Activated CD8-positive, alpha-beta memory T cell treated with anti-CD3 and anti-CD28 coated beads for 1 hour (primary cell): ENCODE measurements around the gene POLL.
"Not testable (repeated sequence)": the region's sequence is repeated elsewhere in the genome, so short reads cannot be mapped to it uniquely, and the experiment has no call there.

Experiments
- DNase-seq, 2 donors: peaks; one replicate each; pipeline ENCODE4 v3.0.0-alpha.2; 2020; ENCODE audit warnings: low read depth in 1 of 2; ENCODE audit errors: extremely low read depth in 1 of 2

The POLL gene

DNA sequence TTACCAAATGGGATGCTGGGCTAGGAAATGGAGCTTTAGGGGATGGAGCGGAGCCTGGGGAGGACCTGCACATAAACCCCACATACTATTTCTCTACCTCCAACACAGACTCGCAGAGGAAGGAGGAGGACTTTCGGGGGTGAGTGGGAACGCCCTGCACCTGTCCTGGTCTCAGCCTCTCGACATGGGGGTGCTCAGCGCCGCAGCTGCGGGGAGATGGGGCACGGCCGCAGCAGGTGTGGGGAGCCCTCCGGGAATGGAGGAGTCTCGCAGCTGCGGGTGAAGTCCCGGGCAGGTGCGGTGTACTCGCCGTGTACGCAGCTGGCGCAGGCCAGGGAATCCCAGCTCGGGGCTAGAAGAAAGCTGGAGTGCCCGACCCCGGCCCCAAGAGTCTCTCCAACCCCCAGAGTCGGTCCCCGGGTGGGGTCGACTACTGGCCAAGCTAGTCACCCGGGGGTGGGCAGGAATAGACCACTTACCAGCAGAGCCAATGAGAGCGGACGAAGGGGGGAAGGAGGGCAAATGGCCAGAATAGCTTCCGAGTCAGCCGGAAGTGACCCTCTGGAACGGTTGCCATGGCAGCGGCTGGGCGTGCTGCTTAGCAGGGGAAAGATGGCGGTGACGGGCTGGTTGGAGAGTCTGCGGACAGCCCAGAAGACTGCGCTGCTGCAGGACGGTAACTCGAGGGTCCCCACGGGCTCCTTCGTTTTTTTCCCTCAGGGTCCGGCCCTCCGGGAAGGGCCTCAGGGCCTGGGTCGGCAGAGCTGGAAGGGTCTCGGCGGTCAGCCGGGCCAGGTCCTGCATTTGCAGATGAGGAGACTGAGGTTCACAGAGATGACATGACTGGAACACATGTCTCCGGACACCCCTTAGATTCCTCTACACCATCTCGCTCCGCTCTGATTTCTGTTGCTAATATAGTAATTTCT is at the start of gene POLL, which contains the start of gene DPCD:
TSS of gene POLL (minus strand) at position 533 of the 929 bp plus-strand sequence. CDS start 897 bp downstream, outside the sequence.
TSS of gene DPCD (plus strand) at position 597 of the 929 bp plus-strand sequence. CDS start at position 613, 16 bp downstream.
- DNase-seq: peak; percentile 84 to 85

DNA sequence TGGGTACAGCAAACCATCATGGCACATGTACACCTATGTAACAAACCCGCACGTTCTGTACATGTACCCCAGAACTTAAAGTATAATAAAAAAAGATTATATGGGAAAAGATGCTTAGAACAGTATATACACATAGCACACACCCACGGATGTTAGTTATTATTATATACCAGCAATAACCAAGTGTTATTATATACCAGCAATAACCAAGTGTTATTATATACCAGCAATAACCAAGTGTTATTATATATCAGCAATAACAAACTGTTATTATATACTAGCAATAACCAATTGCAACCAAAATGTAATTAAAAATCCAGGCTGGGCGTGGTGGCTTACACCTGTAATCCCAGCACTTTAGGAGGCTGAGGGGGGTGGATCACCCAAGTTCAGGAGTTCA is 45.5 kb upstream of the POLL start:
- not testable (repeated sequence) for DNase-seq

DNA sequence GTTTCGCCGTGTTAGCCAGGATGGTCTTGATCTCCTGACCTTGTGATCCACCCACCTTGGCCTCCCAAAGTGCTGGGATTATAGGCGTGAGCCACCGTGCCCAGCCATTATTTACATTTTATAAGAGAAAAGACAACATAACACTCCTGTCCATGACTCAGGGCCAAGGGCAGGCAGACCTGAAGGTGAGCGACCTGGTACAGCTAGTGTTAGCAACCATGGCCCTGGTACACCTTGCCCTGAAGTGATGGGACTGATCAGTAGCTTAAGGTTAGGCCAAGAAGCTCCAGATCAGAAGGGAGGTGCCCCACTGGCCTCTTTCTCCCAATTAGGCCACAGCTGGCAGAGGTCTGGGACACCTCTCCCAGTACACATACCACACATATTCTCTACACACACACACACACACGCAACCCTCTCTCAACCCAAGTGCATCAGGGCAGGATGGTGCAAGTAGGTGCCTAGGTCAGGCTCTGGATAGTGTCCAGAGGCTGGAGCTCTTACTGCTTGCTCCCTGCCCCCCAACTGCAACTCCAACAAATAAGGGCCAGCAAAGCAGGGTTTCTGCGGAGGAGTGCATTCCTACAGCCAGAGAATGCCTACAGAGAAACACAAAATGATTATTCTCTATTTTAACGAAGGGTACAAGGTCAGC is 43.9 kb upstream of the POLL start:
- no peak for DNase-seq

DNA sequence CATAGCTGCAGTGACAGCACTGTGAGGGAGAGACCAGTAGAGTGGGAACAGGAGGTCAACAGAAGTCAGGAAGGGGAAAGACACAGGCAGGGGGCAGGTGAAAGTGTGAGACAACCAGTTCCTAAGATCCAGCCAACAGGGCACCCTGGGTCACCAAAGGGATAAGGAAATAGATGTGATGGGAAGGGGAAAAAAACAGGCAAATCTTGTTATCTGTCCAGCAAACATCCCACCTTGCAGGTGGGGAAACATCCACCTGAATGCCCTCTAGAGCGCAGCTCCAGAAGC is 42.5 kb upstream of the POLL start:
- DNase-seq: no peak

DNA sequence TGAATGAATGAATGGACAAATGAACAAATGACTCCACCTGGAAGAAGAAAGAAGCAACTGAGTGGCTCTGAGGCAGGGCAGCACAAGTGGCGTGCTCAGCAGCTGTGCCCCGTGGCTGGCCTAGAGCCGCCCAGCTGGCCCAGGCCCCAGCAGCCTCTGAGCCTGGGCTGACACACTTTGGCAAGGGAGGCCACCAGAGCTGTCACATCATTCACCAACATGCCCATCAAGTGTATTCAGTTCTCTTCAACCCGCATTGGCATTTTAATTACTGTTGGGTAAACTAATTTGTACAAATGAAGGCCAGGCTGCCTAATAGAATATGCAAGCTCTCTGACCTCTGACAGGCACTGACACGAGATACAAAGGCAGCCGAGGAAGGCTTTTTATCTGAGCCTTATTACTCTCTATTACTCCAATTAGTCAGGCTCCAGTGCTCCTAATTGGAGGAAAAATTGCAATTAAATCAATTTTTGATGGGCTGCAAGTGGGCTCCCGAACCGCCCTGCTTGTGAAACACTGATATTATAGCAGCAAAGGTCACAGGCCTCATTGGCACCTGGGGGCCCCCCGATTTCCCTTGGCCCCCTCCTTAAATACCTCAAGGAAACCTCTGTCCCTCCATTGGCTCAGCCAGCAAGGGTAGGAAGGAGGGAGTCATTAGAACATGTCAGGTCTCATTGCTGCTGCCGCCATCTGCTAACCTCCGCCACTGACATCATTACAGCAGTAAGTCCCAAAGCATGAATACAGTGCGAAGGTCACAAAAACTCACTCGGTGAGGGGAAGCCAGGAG is 42.0 kb upstream of the POLL start:
- no peak for DNase-seq

DNA sequence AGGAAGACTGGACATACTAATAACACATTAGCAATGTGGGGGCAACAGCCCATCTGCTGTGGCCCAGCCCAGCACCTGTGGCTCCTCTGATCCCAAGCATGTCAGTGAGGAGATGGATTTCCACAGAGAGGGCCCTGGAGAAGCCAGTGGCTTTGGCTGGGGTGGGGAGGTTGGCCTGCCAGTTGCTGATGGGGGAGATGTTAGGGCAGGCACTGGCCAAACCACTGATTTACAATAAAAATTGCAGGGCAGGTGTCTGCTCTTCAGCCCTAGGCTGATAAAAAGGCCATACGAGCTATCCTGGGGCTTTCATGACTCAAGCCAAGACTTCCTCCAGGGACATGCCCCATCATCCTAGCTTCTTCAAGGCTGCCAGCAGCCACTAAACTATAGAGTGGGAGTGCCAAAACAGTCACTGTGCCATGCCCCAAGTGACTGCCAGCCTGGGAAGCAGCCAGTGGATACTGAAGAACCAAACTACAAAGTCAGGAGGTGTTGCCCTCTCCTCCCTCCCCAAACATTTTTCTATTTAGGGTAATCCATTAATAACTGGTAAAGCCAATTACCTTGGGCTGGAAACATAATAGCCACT is 37.9 kb upstream of the POLL start:
- no peak for DNase-seq

DNA sequence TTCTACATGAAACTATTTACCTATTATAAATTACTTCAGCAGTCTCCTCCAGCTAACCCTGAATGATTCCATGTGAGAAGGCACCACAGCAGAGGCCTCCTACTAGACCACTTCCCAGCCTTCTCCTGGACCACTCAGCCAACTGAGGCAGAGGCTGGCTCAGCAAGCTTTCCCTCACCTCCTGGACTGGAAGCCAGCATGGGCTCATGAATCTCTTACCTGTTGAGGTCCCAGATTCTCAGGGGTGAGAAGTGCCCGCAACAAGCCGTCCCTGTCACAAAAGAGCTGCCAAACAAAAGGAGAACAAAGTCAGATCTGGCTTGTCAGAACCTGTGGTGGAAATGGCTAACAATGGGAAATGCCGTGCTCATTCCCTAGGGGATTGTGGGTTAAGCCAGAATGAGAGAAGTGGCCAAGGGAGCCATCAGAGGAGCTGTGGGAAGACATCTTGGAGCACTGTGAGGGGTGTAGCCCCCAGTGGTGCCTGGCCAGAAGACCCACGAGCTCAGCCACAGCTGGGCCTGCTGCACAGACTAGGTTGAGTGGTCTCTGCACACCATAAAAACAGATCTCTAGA is 36.6 kb upstream of the POLL start:
- DNase-seq: no peak

DNA sequence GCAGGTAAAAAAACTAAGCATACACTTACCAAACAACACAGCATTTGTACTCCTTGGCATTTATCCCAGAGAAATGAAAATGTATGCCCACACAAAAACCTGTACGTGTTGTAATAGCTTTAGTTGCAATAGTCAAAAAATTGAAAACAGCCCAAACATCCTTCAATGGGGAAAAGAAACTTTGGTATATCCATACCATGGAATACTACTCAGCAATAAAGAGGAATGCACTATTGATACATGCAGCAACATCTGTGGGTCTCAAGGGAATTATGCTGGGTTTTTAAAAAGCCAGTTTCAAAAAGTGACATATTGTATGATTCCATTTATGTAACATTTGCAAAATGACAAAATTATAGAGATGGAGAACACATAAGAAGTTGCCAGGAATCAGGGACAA is 35.5 kb upstream of the POLL start:
- DNase-seq: no peak

DNA sequence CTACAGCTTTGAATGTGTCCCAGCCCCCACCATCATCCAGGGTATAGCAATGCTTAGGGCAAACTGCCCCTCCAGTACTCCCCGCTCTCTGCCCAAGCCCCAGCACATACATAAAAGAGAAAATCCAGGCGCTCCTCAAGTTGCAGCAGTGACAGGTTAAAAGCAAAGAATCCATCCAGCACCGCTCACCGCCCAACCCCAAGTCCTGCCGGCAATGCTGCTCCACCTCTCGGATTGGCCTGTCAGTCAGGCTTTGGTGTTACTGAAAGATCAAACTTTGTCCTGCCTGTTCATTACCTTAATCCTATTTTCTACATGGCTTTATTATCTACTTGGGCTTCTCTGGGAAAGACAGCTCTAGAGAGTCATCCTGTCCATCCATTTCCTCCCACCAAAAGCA is 31.9 kb upstream of the POLL start:
- no peak for DNase-seq

DNA sequence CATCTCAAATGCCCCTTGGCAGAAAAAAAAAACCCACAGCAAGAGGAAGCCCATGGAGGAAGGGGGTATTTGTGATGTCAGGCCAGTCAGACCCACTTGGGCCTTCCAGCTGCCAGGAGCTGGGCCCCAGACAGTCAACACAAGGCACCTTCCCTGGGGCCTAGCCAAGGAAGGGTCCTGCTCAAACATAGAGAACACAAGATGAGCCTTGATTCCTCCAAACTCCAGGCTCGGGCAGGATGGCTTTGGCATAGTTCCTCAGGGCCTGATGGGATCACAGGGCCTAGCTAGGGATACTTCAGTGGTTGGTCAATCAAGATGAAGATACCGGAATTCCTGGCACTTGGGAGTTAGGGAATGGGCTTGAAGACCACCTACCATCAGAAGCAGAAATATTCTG is 30.8 kb upstream of the POLL start:
- DNase-seq: no peak

DNA sequence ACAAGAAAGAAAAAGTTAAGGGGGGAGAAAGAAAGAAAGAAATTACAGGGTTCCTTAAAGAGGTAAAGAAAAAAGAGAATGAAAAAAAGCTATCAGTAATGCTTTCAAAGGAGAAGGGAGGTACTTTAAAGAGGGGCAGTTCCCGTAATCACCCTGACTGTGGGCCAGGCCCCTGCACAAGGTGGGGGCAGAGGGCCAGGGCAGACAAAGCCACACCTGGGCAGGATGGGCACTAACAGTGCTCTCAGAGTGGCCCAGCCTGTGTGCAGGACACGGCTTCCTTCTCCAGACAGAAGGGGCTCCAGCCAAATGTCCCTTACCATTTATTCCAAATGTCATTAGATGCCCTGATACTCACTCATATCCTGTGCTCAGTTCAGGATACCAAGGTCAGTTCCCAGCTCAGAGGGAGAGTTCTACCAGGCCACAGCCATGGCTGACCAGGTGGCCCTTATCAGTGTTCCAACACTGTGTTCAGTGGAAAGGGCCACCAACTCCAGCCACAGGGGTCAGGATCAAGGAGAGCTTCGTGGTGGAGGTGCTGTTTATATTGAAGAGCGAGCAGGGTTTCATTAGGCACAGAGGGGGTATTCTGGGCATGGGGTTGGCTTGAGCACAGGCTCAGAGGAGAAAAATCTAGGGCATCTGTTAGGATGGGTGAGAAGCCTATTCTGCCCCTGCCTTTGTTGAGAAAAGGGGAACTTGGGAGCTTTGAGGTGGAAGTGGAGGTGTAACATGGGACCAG is 29.9 kb upstream of the POLL start:
- DNase-seq: no peak

DNA sequence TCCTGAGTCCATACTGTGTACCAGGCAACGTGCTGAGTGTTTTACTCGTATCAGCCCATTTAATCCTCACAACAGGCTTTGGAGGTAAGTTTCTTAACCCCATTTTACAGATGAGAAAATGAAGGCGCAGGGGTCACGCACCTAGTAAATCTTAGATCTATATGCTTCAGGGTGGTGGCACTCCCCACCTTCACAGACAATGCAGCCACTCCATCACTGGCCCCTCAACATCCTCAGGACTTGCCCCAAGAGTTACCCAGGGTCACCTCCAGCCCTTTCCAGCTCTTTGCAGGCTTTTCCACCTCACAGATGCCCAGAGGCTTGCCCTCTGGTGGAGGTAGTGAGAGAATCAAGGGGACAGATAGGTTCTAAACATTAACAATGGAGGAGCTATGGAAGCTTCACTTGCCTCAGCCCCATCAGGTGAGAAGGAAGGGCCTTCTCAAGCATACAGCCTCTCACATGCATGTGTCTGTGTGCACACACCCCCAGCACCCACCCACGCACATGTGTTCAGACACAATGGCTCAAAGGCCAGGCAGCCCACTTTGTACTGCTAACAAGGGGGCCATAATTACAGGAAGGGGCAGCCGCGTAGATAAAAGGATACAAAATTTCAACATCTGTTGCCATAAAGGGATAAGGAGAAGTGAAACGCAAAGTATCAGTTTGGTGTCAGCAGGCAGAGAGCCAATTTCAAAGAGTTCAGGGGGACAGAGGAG is 29.2 kb upstream of the POLL start:
- no peak for DNase-seq

DNA sequence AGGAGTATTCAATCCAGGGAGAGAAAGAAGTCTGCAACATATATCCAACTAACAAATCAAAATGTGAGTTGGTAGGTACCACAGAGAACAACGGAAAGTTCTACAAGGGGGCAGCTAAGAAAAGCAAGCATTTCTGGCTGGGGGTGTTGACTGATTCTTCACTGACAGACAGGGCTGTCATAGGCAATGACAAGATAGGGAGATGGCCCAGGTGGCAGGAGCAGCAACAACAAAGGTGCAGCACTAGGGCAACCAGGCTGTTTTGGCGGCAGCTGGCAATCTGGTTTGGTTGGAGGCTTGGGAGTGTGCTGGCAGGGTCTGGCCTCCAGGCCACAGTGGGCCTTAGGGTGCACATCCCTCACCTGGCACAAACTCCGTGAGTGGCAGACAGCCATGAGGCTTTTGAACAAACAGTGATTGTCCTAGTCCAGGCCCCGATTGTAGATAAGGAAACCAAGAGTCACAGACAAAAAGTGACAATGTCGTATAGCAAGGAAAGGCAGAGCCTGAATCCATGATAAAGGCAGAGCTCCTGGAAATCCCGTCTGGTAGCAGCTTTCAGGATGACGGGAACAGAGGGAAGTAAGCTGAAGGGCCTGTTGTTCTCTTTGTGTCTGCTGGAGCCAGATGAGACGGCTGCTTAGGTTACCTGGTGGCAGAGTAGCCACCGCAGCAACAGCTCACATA is 28.5 kb upstream of the POLL start:
- DNase-seq: no peak

DNA sequence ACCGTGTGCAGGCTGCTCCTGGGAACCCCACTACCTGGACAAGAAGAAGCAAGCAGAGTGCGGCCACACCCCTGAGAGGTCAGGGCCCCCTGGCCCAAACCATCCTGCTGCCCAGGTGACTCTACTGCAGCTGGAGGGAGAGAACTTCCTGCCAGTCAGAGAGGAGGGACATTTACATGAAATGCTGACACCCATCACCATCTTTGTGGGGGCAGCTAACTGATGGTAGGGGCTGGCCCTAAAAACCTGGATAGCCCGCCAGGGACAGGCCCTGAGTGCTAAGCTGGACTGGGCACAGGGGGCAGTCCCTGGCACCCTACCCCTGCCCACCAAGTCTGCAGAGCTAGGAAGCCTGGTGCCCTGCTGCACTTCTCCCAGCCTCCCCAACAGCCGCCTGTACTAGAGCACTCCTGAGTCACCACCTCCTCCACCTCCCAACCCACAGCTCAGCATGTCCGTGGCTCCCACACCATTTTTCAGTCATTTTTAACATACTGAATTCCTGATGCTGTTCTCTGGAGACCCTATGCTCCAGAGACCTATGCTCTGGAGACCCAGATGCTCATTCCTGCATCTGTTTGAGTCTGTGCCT is 27.6 kb upstream of the POLL start:
- DNase-seq: no peak

DNA sequence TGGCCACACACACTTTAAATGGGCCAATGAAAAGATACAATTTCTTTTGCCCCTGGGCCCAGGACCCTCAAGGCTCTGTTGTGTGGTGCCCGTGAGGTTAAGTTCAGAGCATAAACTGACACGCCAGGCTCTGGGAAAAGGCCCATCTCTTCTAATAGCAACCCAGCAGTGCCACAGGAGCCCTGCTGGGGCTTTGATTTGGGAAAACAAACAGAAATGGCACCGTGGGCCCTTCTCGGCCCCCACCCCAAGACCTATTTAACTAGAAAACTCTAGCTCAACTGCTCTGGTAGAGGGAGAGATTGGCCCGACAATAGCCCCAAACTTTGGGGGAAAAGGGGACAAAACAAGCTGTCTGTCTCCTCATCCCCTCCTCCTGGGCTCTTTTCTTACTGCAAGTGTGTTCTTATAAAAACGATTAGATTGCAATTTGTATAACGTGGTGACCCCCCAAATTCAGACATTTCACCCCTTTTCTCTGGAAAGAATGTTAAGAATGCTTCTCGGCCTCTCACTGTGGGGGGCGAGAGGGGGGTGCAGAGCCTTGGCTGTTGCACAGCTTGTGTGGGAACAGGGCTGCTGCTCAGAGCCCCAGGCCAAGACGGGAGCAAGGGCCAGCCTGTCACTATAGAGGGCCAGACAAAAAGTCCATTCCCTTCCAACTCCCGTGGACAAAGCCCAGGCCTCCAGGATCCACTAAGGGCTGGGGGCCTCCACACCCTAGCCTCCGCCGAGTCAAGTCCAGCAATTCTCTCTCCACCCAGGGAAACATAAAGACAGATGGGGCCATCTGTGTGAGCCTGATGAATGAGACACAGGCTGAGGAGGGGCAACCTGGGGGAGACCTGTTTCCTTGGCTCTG is 26.8 kb upstream of the POLL start:
- no peak for DNase-seq

DNA sequence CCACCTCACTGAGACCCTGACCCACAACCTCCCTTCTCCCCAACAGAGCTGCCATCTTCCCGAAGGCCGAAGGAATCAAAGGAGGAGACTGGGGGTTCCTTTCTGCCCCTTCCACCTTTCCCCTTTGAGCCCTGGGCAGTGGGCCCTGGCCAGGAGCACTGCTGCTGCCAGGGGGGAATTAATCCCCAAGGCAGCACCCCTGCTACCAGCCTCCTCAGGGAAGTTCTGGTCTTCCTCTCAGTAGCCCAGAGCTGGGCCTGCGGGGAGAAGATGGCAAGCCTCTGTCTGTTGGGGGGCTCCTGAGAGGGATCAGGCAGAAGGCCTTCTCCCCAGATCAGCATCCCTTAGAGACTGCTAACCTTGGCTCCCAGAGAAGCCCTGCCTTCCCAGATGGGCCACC is 25.6 kb upstream of the POLL start:
- DNase-seq: no peak

DNA sequence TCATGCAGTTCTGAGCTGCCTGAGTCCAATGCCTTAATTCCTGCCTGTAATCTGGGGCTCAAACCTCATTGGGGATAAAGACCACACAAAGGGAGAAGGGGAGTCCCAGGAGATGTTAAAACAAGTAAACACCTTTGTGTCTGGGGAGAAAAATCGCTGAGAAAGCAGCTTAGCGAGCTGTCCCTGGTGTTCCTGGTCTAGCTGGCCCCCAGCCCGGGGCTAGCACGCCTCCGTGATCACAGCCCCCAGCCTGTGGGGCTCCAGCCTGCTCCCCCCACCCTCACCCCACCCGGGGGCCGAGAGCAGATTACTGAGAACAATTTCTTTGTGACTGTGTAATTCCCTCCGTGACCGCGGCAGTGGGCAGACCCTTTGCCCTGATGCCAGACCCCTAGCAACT is 24.8 kb upstream of the POLL start:
- DNase-seq: no peak

DNA sequence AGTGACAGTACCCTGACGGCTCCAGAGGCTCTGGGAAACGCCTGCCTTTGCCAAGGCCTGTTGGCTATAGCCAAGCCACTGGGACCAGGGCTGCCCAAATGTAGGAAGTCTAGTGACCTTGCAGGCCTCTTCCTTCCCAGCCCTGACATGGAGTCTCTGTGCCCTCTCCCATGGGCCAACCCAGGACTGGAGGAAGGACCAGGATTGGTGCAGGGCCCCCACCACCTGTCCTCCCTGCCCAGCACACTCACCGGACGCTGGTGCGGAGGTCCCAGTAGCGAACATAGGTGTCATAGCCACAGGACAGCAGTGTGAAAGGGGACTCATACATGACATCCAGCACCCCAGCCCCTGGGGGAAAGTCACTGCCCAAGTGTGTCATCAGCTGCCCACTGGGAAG is 24.0 kb upstream of the POLL start:
- DNase-seq: no peak
